Naive thymus-derived CD4-positive, alpha-beta T cell (primary cell): ENCODE measurements around the gene CHPT1. TPM values are rescaled to one million over a fixed set of nuclear protein-coding genes. Genes with fewer than 3 reads are reported as not detected.
A peak's percentile ranks its signal among the peaks of the same experiment; 100 is the strongest.

ENCODE experiments used
- ATAC-seq: fragments of 150-1000 bp; cut with Tn5 transposase; 2 replicates; pipeline ENCODE4 v1.10.0; 2021; ENCODE audit warnings: mild to moderate bottlenecking, moderate library complexity
- CTCF ChIA-PET: fragments of 350-600 bp; sonication (Branson Sonifier 250); formaldehyde crosslinking; loops from one replicate; lab custom pipeline; 2021; ENCODE audit warnings: antibody characterized with exemption; lab: Charles Lee
- POLR2A ChIA-PET: fragments of 350-600 bp; sonication (Branson Sonifier 250); formaldehyde crosslinking; loops from one replicate; lab custom pipeline; 2021; ENCODE audit warnings: antibody characterized with exemption, inconsistent platforms; lab: Charles Lee
- DNase-seq, 9 donors: peaks; one replicate each; pipeline versions ENCODE4 v3.0.0 to v3.0.0-alpha.2; 2020 to 2022; ENCODE audit warnings: mixed read lengths in 1 of 9
- H3K27ac ChIP-seq: one replicate; pipeline ENCODE4 v1.7.0; 2013; ENCODE audit warnings: mild to moderate bottlenecking, low read depth, low read length, moderate library complexity
- H3K27me3 ChIP-seq, 2 donors: one replicate each; pipeline ENCODE4 v1.7.0; 2013; ENCODE audit warnings: low read length in 2 of 2, mild to moderate bottlenecking in 2 of 2, moderate library complexity in 2 of 2; ENCODE audit not compliant: control insufficient read depth in 2 of 2, insufficient read depth in 2 of 2
- H3K36me3 ChIP-seq, 3 experiments: 1 replicate in 2 of 3; 2 replicates in 1 of 3; pipeline ENCODE4 v1.7.0; 2013; ENCODE audit warnings: low read length in 3 of 3, mild to moderate bottlenecking in 3 of 3, moderate library complexity in 1 of 3; ENCODE audit not compliant: insufficient read depth in 3 of 3, control insufficient read depth in 2 of 3
- H3K4me1 ChIP-seq, 2 donors: one replicate each; pipeline ENCODE4 v1.7.0; 2013; ENCODE audit warnings: low read length in 2 of 2, mild to moderate bottlenecking in 2 of 2, moderate library complexity in 1 of 2; ENCODE audit not compliant: control insufficient read depth in 2 of 2, insufficient read depth in 2 of 2
- H3K4me3 ChIP-seq: 2 replicates; pipeline ENCODE4 v1.7.0; 2013; ENCODE audit warnings: mild to moderate bottlenecking, low read length
- H3K9me3 ChIP-seq, 3 experiments: 1 replicate in 2 of 3; 2 replicates in 1 of 3; pipeline ENCODE4 v1.7.0; 2013; ENCODE audit warnings: low read length in 3 of 3; ENCODE audit not compliant: control insufficient read depth in 2 of 3
- H3K27ac Mint-ChIP-seq, 9 donors: one replicate each; pipeline ENCODE4 v1.8.0; 2020 to 2022; ENCODE audit warnings: mixed read lengths in 9 of 9, mild to moderate bottlenecking in 8 of 9, moderate library complexity in 5 of 9, inconsistent platforms in 2 of 9
- H3K27me3 Mint-ChIP-seq, 5 donors: one replicate each; pipeline ENCODE4 v1.8.0; 2021 to 2022; ENCODE audit warnings: mixed read lengths in 5 of 5, mild to moderate bottlenecking in 1 of 5
- H3K36me3 Mint-ChIP-seq, 5 donors: one replicate each; pipeline ENCODE4 v1.8.0; 2020 to 2022; ENCODE audit warnings: mixed read lengths in 5 of 5, mild to moderate bottlenecking in 3 of 5, inconsistent platforms in 1 of 5
- H3K4me1 Mint-ChIP-seq, 7 donors: one replicate each; pipeline ENCODE4 v1.8.0; 2020 to 2022; ENCODE audit warnings: mixed read lengths in 7 of 7, mild to moderate bottlenecking in 3 of 7, inconsistent platforms in 1 of 7
- H3K4me3 Mint-ChIP-seq, 10 donors: one replicate each; pipeline ENCODE4 v1.8.0; 2020 to 2022; ENCODE audit warnings: mild to moderate bottlenecking in 10 of 10, mixed read lengths in 10 of 10, moderate library complexity in 6 of 10, inconsistent platforms in 2 of 10
- H3K9me3 Mint-ChIP-seq, 11 donors: one replicate each; pipeline ENCODE4 v1.8.0; 2020 to 2022; ENCODE audit warnings: mixed read lengths in 11 of 11, mild to moderate bottlenecking in 4 of 11, inconsistent platforms in 1 of 11, moderate library complexity in 1 of 11
- intact Hi-C, 2 donors: fragments of 100-400 bp; cut with micrococcal nuclease; formaldehyde crosslinking; loops; one replicate each; pipeline ENCODE4 v1.15.1; 2023
- polyA plus RNA-seq, 2 donors: library from polyadenylated mRNA; unstranded; fragments of 300-500 nt; fragmentation: Illumina TruSeq; gene quantifications; one replicate each; pipeline ENCODE4 v1.2.3, GENCODE V29; 2021
- total RNA-seq, 6 experiments: library from RNA in 5 of 6; stranded (reverse) in 5 of 6; gene quantifications; 1 replicate in 5 of 6; 2 replicates in 1 of 6; pipeline ENCODE4 v1.2.3 and lab custom pipeline; 2021 to 2026

The CHPT1 gene
- total and polyA plus RNA-seq, 7 experiments from 2014 or later, result 6.5 to 22.9 (median 14.5) TPM

DNA sequence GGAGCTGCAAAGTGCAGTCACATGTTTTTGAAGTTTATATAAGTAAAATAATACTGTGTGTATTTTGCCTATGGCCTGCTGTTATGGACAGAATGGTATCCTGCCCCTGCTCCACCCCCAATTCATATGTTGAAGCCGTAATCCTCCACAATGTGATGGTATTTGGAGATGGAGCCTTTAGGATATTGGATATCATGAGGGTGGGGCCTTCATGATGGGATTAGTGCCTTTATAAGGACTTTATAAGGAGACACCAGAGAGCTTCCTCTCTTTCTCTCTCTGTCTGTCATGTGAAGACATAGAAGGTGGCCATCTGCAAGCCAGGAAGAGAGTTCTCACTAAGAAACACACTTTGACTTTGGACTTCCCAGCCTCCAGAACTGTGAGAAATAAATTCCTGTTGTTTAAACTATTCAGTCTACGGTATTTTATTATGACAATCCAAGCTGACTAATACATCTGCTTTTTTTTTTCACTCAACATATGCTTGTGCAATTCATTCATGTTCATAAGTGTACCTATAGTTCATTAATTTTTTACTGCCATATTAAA, 3.1 kb upstream of the CHPT1 start:
- H3K27ac ChIP-seq, result no peak overlapping the region
- CTCF ChIA-PET, result interaction anchor here (0.6 to 1.3 kb wide), 2 partner anchors 22 to 772 kb away, joined by 3 to 4 read pairs; no protein-coding TSS in a partner anchor
- no peaks in the 10 kb centered on the region for H3K36me3 Mint-ChIP-seq
- peaks cover 0 to 6% (median 0%) of the 10 kb centered on the region in 3 experiments for H3K36me3 ChIP-seq
- peak overlapping the region in 1 of 9 donors; percentile 4 for H3K27ac Mint-ChIP-seq
- POLR2A ChIA-PET, result no interaction called here
- peaks cover 4 to 10% of the 10 kb centered on the region in 2 donors for H3K4me1 ChIP-seq
- H3K27me3 ChIP-seq, result no peaks in the 10 kb centered on the region
- peaks cover 0 to 13% (median 0%) of the 10 kb centered on the region in 5 donors for H3K27me3 Mint-ChIP-seq
- no peaks in the 10 kb centered on the region for H3K9me3 ChIP-seq
- H3K4me1 Mint-ChIP-seq, result peaks cover 10 to 31% (median 23%) of the 10 kb centered on the region in 7 donors
- intact Hi-C loops, result no loop called here
- ATAC-seq (no peak), DNase-seq (no peak)
- H3K9me3 Mint-ChIP-seq, result peaks cover 0 to 2% (median 0%) of the 10 kb centered on the region in 11 donors
- H3K4me3 Mint-ChIP-seq, result no peak overlapping the region
- no peak overlapping the region for H3K4me3 ChIP-seq

DNA sequence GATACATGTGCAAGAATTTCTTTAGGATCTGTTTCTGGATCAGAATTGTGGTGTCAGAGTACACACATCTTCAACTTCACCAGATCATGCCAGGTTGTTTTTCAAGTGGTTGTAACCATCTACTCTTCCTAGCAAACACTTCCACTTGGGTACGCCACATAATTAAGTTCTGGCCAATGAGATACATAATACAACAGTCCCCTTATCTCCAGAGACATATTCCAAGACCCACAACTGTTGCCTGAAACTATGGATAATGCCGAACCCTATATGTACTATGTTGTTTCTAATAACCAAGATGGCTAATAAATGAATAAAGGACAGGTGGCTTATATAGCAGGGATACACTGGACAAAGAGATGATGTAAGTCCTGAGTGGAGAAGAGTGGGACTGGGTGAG, 2.5 kb upstream of the CHPT1 start:
- ChIA-PET CTCF (no interaction called here), POLR2A (no interaction called here)
- Histone ChIP-seq H3K4me3 (no peak overlapping the region), H3K4me1 (peaks cover 4 to 11% of the 10 kb centered on the region in 2 donors), H3K36me3 (peaks cover 0 to 6% (median 0%) of the 10 kb centered on the region in 3 experiments), H3K27ac (no peak overlapping the region), H3K9me3 (no peaks in the 10 kb centered on the region), H3K27me3 (no peaks in the 10 kb centered on the region)
- H3K27ac Mint-ChIP-seq, result peak overlapping the region in 4 of 9 donors; percentile 8 to 87 (median 52)
- peak overlapping the region in 4 of 10 donors; percentile 25 to 44 (median 32) for H3K4me3 Mint-ChIP-seq
- DNase-seq, result no peak
- H3K27me3 Mint-ChIP-seq, result peaks cover 0 to 14% (median 0%) of the 10 kb centered on the region in 5 donors
- intact Hi-C loops, result loop anchor here in 1 of 2 donors (5.0 kb wide), 2 partner anchors 413 to 1553 kb away; partner anchors contain the start of genes BLTP3B and UTP20
- H3K4me1 Mint-ChIP-seq, result peaks cover 15 to 37% (median 29%) of the 10 kb centered on the region in 7 donors
- no peaks in the 10 kb centered on the region for H3K36me3 Mint-ChIP-seq
- ATAC-seq, result no peak
- peaks cover 0 to 2% (median 0%) of the 10 kb centered on the region in 11 donors for H3K9me3 Mint-ChIP-seq

DNA sequence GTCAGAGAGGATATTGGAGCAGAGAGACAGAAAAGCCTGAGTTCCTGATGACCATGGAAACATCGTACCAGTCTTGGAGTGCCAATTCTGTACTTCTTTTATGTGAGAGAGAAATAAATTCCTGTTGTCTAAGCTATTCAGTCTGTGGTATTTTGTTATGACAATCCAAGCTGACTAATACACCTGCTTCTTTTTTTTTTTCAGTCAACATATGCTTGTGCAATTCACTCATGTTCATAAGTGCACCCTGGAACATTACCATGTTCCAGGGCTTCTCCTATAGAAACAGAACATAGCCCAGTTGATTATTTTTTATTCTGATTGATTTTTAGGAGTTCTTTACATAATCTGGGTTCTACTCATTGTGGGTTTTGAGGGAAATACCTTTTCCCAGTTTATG, 1.7 kb upstream of the CHPT1 start:
- no peaks in the 10 kb centered on the region for H3K36me3 Mint-ChIP-seq
- intact Hi-C loops, result loop anchor here (2.0 to 5.0 kb wide), 6 partner anchors 25 to 1553 kb away; partner anchors contain the start of genes ARL1 (in 2 of the 2), BLTP3B (in 1 of the 2) and UTP20 (in 1 of the 2)
- H3K4me1 ChIP-seq, result peaks cover 4 to 14% of the 10 kb centered on the region in 2 donors
- peaks cover 0 to 2% (median 0%) of the 10 kb centered on the region in 11 donors for H3K9me3 Mint-ChIP-seq
- H3K27me3 Mint-ChIP-seq, result peaks cover 0 to 18% (median 0%) of the 10 kb centered on the region in 5 donors
- POLR2A ChIA-PET, result no interaction called here
- no peak overlapping the region for H3K4me3 ChIP-seq
- H3K9me3 ChIP-seq, result no peaks in the 10 kb centered on the region
- peak overlapping the region in 4 of 10 donors; percentile 25 to 94 (median 38) for H3K4me3 Mint-ChIP-seq
- H3K36me3 ChIP-seq, result peaks cover 0 to 6% (median 0%) of the 10 kb centered on the region in 3 experiments
- peaks cover 17 to 45% (median 36%) of the 10 kb centered on the region in 7 donors for H3K4me1 Mint-ChIP-seq
- CTCF ChIA-PET, result no interaction called here
- DNase-seq (no peak), ATAC-seq (no peak)
- H3K27me3 ChIP-seq, result no peaks in the 10 kb centered on the region
- no peak overlapping the region for H3K27ac ChIP-seq
- peak overlapping the region in 6 of 9 donors; percentile 44 to 90 (median 70) for H3K27ac Mint-ChIP-seq

DNA sequence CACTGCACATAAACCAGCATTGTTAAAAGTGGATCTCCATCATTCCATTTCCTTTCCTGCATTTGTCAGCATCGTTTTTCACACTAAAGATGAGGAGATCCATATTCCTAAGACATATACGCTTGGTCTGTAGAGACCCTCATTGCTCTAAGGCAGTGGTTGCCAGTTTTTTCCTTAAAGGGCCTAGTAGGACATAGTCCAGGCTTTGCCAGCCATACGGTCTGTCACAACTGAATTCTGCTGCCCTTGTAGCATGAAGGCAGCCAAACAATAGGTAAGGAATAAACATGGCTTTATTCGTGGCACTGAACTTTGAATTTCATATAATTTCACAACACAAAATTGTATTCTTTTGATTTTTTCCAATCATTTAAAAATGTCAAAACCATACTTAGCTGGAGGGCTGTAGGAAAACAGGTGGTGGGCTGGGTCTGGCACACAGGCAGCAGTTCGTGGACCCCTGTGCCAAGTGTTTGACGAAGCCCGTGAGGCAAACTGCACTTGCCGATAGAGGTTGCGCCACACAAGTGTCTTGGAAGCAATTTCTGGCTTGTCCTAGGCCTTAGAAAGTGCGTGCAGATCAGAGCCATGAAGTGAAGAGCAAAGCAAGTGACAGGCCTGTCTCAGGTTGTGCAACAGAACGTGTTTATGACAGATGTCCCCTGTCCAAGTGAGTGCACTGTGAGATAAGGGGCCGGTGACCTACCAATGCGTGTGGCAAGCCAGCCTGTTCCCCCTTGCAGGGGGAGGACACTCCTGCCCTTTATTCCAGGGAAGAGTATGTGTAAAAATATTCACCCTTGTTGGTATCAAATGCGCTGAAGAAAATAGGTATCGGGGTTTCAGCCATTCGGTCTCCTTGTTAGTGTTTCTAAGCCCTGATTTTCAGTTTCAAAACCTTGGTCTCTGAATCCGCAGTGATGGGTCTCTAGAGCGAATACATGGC, 916 bp upstream of the CHPT1 start:
- Histone ChIP-seq H3K36me3 (peaks cover 0 to 6% (median 0%) of the 10 kb centered on the region in 3 experiments), H3K4me1 (peaks cover 4 to 14% of the 10 kb centered on the region in 2 donors), H3K9me3 (no peaks in the 10 kb centered on the region), H3K27me3 (no peaks in the 10 kb centered on the region), H3K27ac (peak overlapping the region; percentile 70), H3K4me3 (peak overlapping the region; percentile 88)
- ATAC-seq (no peak), DNase-seq (no peak)
- H3K27me3 Mint-ChIP-seq, result peaks cover 0 to 22% (median 0%) of the 10 kb centered on the region in 5 donors
- intact Hi-C loops, result loop anchor here (1.0 to 5.0 kb wide), 9 partner anchors 26 to 1554 kb away; partner anchors contain the start of genes ARL1 (in 2 of the 2), BLTP3B (in 1 of the 2) and UTP20 (in 1 of the 2)
- H3K4me3 Mint-ChIP-seq, result peak overlapping the region; percentile 91 to 95 (median 93)
- ChIA-PET POLR2A (interaction anchor here (0.9 kb wide), 1 partner anchor 133 kb away, joined by 3 read pairs; no protein-coding TSS in a partner anchor), CTCF (no interaction called here)
- H3K36me3 Mint-ChIP-seq, result no peaks in the 10 kb centered on the region
- peaks cover 17 to 53% (median 44%) of the 10 kb centered on the region in 7 donors for H3K4me1 Mint-ChIP-seq
- no peaks in the 10 kb centered on the region for H3K9me3 Mint-ChIP-seq
- peak overlapping the region; percentile 63 to 93 (median 90) for H3K27ac Mint-ChIP-seq

DNA sequence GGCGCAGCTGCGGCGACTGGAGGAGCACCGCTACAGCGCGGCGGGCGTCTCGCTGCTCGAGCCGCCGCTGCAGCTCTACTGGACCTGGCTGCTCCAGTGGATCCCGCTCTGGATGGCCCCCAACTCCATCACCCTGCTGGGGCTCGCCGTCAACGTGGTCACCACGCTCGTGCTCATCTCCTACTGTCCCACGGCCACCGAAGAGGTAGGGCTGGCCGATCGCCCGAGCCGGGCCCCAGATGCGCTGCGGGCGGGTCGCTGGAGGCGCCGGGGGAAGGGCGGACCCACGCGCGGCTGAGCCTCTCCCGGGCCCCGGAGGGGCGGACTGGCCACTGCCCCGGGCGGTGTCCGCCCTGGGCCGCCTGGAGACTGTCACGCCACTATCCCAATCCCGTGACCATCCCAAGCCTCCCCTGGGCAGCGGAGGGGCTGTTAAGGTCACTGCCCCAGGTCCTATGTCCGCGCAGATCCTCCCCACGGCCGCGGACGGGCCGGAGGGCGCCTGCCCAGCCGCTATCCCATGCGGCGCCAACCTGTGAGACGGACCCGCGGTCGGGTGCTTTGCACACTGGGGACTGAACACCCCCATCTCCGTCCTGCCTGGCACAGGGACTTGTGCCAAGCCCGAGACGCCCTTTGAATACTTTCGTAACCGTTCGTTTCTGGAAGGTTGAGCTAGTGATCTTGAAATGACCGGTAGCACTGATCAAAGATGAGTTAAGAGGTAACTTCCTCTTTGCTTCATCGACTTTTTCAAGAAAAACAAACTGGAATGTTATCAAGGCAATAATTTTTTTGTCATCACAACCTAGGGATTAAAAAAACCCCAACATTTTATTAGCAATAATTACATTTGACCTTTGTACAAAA, 725 bp downstream of the CHPT1 start:
- ChIA-PET CTCF (no interaction called here), POLR2A (interaction anchor here (0.6 to 0.9 kb wide), 3 partner anchors 10 to 291 kb away, joined by 3 to 5 read pairs (median 4); no protein-coding TSS in a partner anchor)
- Mint-ChIP-seq H3K36me3 (no peaks in the 10 kb centered on the region), H3K27ac (peak overlapping the region; percentile 47 to 90 (median 77)), H3K4me3 (peak overlapping the region; percentile 86 to 95 (median 93)), H3K27me3 (peaks cover 0 to 23% (median 0%) of the 10 kb centered on the region in 5 donors), H3K4me1 (peaks cover 17 to 65% (median 54%) of the 10 kb centered on the region in 7 donors), H3K9me3 (no peaks in the 10 kb centered on the region)
- peak overlapping the region; percentile 65 for H3K4me3 ChIP-seq
- H3K36me3 ChIP-seq, result peaks cover 0 to 6% (median 0%) of the 10 kb centered on the region in 3 experiments
- peak overlapping the region; percentile 64 for H3K27ac ChIP-seq
- H3K4me1 ChIP-seq, result peaks cover 4 to 14% of the 10 kb centered on the region in 2 donors
- DNase-seq (peak in 6 of 9 donors; percentile 5 to 48 (median 18)), ATAC-seq (peak; percentile 41)
- H3K9me3 ChIP-seq, result no peaks in the 10 kb centered on the region
- intact Hi-C loops, result loop anchor here (1.0 to 5.0 kb wide), 9 partner anchors 27 to 1556 kb away; partner anchors contain the start of genes ARL1 (in 2 of the 2), BLTP3B (in 1 of the 2) and UTP20 (in 1 of the 2)
- H3K27me3 ChIP-seq, result no peaks in the 10 kb centered on the region
